Measurements from ENCODE around the gene ITGA3. TPM values are rescaled to one million over a fixed set of nuclear protein-coding genes. Genes with fewer than 3 reads are reported as not detected.

The ITGA3 gene
- total RNA-seq, 2 donors from 2014 or later: 31.0 to 36.3 TPM

DNA sequence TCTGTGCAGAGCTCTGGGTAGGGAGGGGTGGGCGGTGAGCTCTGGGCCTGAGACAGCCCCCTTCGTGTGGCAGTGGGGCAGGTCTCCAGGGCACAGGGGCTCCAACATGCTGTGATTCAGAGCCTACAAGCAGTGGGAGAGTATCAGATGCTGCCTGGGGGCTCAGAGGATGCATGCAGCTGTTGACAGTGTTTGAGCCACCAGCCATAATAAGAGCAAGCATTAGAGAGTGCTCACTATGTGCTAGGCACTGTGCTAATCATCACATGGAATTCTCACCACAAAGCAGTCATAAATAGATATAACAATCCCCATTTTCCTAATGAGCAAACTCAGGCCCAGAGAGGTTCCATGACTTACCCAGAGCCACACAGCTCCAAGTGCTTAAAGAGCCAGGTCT, 47.3 kb downstream of the ITGA3 start:
- intact Hi-C loops (cut with DNase I): no loop called here
- Histone ChIP-seq H3K36me3 (replicated peaks in 1 of 2; ENCODE audit: insufficient read depth in 1 of 2, low read depth in 2 of 2) (peaks cover 0 to 13% of the 10 kb centered on the region in 2 donors), H3K27ac (no peak overlapping the region), H3K4me1 (peaks cover 52% of the 10 kb centered on the region), H3K4me3 (no peak overlapping the region), H3K27me3 (no peaks in the 10 kb centered on the region), H3K9me3 (no peaks in the 10 kb centered on the region)
- DNase-seq: no peak
- TF ChIP-seq, protein P1, sequence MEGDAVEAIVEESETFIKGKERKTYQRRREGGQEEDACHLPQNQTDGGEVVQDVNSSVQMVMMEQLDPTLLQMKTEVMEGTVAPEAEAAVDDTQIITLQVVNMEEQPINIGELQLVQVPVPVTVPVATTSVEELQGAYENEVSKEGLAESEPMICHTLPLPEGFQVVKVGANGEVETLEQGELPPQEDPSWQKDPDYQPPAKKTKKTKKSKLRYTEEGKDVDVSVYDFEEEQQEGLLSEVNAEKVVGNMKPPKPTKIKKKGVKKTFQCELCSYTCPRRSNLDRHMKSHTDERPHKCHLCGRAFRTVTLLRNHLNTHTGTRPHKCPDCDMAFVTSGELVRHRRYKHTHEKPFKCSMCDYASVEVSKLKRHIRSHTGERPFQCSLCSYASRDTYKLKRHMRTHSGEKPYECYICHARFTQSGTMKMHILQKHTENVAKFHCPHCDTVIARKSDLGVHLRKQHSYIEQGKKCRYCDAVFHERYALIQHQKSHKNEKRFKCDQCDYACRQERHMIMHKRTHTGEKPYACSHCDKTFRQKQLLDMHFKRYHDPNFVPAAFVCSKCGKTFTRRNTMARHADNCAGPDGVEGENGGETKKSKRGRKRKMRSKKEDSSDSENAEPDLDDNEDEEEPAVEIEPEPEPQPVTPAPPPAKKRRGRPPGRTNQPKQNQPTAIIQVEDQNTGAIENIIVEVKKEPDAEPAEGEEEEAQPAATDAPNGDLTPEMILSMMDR (IDR thresholded peaks at IDR 0.05): no peak
- no peak for TF ChIP-seq POLR2A (IDR thresholded peaks at IDR 0.05)
- WGBS, 2 donors: 60 to 67% methylated on average over 2 of the region's 2 CpGs
- ATAC-seq: no peak

DNA sequence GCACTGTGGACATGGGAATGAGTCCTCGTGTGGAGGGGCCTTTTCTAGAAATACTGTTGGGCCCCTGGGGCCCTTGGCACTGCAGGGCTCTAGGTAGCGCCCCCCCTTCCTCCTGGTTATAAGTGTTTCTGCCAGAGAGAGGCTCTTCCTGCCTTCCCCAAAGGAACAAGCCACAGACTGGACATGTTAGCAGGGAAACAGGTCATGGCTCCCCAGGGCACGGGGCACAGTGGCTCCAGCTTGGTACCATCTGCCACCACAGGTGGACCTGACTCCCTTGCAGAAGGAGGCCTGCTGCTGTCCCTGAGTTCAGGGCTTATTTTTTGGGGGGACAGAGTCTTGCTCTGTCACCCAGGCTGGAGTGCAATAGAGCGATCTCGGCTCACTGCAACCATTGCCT, 48.0 kb downstream of the ITGA3 start:
- DNase-seq: no peak
- TF ChIP-seq, protein P1 (IDR thresholded peaks at IDR 0.05): no peak
- TF ChIP-seq POLR2A (IDR thresholded peaks at IDR 0.05): no peak
- no peaks in the 10 kb centered on the region for H3K9me3 ChIP-seq
- peaks cover 0 to 15% of the 10 kb centered on the region in 2 donors for H3K36me3 ChIP-seq (replicated peaks in 1 of 2; ENCODE audit: insufficient read depth in 1 of 2, low read depth in 2 of 2)
- intact Hi-C loops (cut with DNase I): no loop called here
- H3K27ac ChIP-seq: no peak overlapping the region
- no peaks in the 10 kb centered on the region for H3K27me3 ChIP-seq
- H3K4me1 ChIP-seq: peaks cover 45% of the 10 kb centered on the region
- ATAC-seq: no peak
- WGBS, 2 donors: 83 to 85% methylated on average over 3 to 4 of the region's 5 CpGs
- H3K4me3 ChIP-seq: no peak overlapping the region

DNA sequence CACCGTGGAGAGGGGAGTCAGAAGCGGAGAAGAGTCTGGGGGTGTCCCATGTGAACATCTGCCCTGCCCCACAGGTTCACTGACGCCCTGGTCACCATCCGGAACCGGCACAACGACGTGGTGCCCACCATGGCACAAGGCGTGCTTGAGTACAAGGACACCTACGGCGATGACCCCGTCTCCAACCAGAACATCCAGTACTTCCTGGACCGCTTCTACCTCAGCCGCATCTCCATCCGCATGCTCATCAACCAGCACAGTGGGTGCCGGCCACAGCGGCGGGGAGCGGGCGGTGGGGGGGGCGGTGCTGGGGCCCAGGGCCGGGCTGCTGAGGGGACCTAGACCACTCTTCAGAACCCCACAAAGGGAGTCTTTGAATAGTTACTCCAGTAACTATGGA, 49.9 kb downstream of the ITGA3 start:
- DNase-seq: no peak

DNA sequence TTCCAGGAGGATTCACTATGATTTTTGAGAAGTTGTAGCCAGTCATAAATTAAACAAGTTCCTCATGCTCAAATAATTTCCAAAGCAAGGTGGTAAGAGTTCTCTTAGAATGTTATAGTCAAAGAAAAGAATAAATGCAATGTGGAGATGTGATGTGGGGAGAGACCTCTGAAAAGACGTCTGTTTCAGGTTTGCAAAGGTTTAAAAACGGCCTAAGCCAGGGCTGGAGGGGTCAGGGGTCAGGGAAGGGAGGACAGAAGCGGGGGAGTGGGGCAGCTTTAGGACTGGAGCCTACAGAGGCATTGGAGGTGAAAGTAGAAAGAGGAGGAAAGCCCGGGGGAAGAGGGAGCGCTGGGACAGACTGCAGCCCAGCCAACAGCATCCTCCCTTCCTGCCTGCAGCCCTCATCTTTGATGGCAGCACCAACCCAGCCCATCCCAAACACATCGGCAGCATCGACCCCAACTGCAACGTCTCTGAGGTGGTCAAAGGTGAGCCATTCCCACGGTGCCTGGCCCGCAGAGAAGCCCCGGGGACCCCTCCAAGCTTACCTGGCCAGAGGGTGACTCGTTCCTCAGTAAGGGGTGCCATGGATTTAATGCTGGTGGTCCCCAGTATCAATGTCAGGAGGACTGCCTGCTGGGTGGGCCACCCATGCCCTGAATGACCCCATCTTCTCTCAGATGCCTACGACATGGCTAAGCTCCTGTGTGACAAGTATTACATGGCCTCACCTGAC, 50.7 kb downstream of the ITGA3 start:
- ATAC-seq (no peak), DNase-seq (no peak)
- Histone ChIP-seq H3K9me3 (no peaks in the 10 kb centered on the region), H3K36me3 (replicated peaks in 1 of 2; ENCODE audit: insufficient read depth in 1 of 2, low read depth in 2 of 2) (peaks cover 0 to 15% of the 10 kb centered on the region in 2 donors), H3K27me3 (no peaks in the 10 kb centered on the region), H3K27ac (no peak overlapping the region), H3K4me3 (no peak overlapping the region), H3K4me1 (peaks cover 33% of the 10 kb centered on the region)
- intact Hi-C loops (cut with DNase I): no loop called here
- TF ChIP-seq, protein P1 (IDR thresholded peaks at IDR 0.05): no peak
- no peak for TF ChIP-seq POLR2A (IDR thresholded peaks at IDR 0.05)
- 75 to 84% methylated on average over 9 to 13 of the region's 13 CpGs for WGBS, 2 donors

More for the DNA sequence above, 49.9 kb downstream of the ITGA3 start:
- 92 to 98% methylated on average over 19 to 21 of the region's 21 CpGs for WGBS, 2 donors
- Histone ChIP-seq H3K9me3 (no peaks in the 10 kb centered on the region), H3K27me3 (no peaks in the 10 kb centered on the region), H3K36me3 (replicated peaks in 1 of 2; ENCODE audit: insufficient read depth in 1 of 2, low read depth in 2 of 2) (peaks cover 0 to 15% of the 10 kb centered on the region in 2 donors), H3K27ac (no peak overlapping the region), H3K4me1 (peaks cover 33% of the 10 kb centered on the region), H3K4me3 (no peak overlapping the region)
- no peak for ATAC-seq
- intact Hi-C loops (cut with DNase I): no loop called here
- TF ChIP-seq, protein P1 (IDR thresholded peaks at IDR 0.05): no peak
- no peak for TF ChIP-seq POLR2A (IDR thresholded peaks at IDR 0.05)
